HuH-7.5 (cell line): Measurements from ENCODE around the gene MAD1L1.
A peak's percentile ranks its signal among the peaks of the same experiment; 100 is the strongest.

Source experiments
- DNase-seq: peaks from one replicate; pipeline ENCODE4 v3.0.0; 2011; ENCODE audit warnings: low spot score

The MAD1L1 gene

GRCh38 chr7:2241580-2242540 is 9.1 kb upstream of the MAD1L1 start, which contains the start of the genes MRM2 and NUDT1:
Gene MRM2 (minus strand): TSS chr7:2242205. CDS start chr7:2242169, 36 bp downstream.
Gene NUDT1 (plus strand): TSS chr7:2242226. CDS start chr7:2244575, 2,349 bp downstream.
- peak; percentile 96 for DNase-seq

- DNase-seq = no peak
Observed at GRCh38 chr7:2239242-2239641, 6.5 kb upstream of the MAD1L1 start.

GRCh38 chr7:2237109-2237602 is 4.4 kb upstream of the MAD1L1 start:
- DNase-seq = no peak

GRCh38 chr7:2233926-2234325 is 1.2 kb upstream of the MAD1L1 start:
- no peak for DNase-seq

GRCh38 chr7:2231992-2232765 is 566 bp downstream of the MAD1L1 start:
- DNase-seq = peak; percentile 72

- no peak for DNase-seq
Observed at GRCh38 chr7:2230882-2231281, 1.9 kb downstream of the MAD1L1 start.

- DNase-seq = no peak
Observed at GRCh38 chr7:2230226-2230625, 2.5 kb downstream of the MAD1L1 start.

GRCh38 chr7:2229467-2229866 is 3.3 kb downstream of the MAD1L1 start:
- DNase-seq = no peak

GRCh38 chr7:2228921-2229320 is 3.8 kb downstream of the MAD1L1 start:
- DNase-seq = no peak

- no peak for DNase-seq
Observed at GRCh38 chr7:2227699-2228098, 5.0 kb downstream of the MAD1L1 start.

GRCh38 chr7:2225830-2226229 is 6.9 kb downstream of the MAD1L1 start:
- no peak for DNase-seq

GRCh38 chr7:2225336-2225735 is 7.4 kb downstream of the MAD1L1 start:
- DNase-seq = no peak

GRCh38 chr7:2224934-2225333 is 7.8 kb downstream of the MAD1L1 start:
- DNase-seq = no peak

GRCh38 chr7:2224491-2224928 is 8.2 kb downstream of the MAD1L1 start:
- DNase-seq = no peak

- no peak for DNase-seq
Observed at GRCh38 chr7:2223321-2223720, 9.4 kb downstream of the MAD1L1 start.

- no peak for DNase-seq
Observed at GRCh38 chr7:2222516-2222915, 10.2 kb downstream of the MAD1L1 start.

GRCh38 chr7:2220954-2221353 is 11.8 kb downstream of the MAD1L1 start:
- no peak for DNase-seq

- no peak for DNase-seq
Observed at GRCh38 chr7:2220506-2220905, 12.2 kb downstream of the MAD1L1 start.

- no peak for DNase-seq
Observed at GRCh38 chr7:2220030-2220429, 12.7 kb downstream of the MAD1L1 start.

- DNase-seq = no peak
Observed at GRCh38 chr7:2219606-2220005, 13.1 kb downstream of the MAD1L1 start.

GRCh38 chr7:2219136-2219535 is 13.6 kb downstream of the MAD1L1 start:
- no peak for DNase-seq

GRCh38 chr7:2218444-2218785 is 14.3 kb downstream of the MAD1L1 start:
- DNase-seq = no peak
